Islet precursor cell (in vitro differentiated cells): ENCODE measurements around the gene SSTR3.

Experiments
- DNase-seq: peaks from one replicate; pipeline ENCODE4 v3.0.0-alpha.2; 2018

Gene SSTR3

DNA sequence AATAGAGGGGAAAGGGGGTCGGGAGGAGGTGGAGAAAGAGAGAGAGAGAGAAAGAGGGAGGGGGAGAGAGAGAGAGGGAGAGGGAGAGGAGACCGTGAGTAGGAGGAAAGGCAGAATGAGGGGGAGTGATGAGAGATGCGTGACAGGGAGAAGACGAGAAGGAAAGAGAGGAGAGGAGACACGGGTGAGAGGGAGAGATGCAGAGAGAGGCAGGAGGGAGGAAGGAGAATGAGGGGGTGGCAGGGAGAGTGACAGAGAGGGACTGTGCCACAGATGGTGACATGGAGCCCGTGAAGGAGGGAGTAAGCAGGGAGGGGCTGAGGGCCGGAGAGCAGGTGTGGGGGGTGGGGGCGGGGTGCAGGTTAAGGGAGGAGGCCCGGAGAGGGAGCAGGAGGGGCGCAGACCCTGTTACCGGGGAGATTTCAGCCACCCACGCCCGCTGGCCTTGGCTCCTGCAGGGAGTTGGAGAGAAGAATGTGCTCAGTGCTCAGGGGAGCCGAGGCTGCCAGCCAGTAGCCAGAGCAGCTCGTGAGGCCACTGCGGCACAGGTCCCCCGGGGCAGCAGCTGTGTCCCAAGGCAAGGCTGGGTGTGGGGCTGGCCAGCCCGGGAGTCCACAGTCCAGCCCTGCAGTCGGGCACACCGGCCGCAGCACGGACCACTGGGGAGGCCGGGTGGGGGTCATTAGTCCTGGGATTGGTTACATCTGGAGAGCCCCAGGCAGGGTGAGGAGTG lies at the start of gene SSTR3:
Gene SSTR3, minus strand, starts transcription at position 304 of the 733 bp plus-strand sequence. CDS start 4,674 bp downstream, outside the sequence.
- no peak for DNase-seq

DNA sequence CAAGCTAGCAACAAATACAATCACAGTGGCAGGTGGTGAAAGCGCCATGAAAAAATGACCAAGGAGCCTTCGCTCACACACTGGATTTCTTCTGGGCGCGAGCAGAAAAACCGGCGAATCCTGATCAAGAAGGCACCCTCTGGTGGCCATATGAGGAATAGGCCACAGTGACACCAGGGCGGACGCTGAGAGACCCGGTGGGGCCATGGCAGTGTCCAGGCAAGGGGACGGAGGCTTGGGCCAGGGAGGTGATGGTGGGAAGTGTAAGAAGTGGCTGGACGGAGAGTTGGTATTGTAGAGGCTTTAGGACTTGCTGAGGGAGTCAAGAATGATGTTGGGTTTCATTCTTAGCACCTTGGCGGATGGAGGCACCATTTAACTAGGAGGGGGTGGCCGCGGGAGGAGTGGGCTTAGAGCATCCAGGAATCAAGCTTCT lies 48.6 kb upstream of the SSTR3 start:
- peak; percentile 81 for DNase-seq

DNA sequence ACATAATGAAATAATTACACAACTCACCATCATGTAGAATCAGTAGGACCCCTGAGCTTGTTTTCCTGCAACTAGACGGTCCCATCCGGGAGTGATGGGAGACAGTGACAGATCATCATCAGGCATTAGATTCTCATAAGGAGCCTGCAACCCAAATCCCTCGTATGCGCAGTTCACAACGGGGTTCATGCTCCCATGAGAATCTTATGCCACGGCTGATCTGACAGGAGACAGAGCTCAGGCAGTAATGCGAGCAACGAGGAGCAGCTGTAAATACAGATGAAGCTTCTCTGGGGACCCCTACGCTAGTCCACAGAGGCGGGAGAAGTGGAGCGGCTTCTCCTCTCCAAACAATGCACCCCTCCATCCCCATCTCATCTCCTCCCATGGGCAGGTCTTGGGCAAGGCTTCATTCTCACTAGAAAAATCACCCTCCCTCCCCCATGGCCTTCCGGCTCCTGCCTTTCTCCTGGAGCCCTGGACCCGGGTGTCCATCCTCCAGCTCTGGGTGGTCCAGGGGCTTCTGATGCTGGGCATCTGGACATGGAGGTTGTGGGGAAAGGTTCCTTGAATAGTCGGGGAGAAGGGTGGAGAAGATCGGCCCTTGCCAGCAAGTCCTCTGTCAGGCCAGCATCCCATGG lies 48.0 kb upstream of the SSTR3 start:
- peak; percentile 36 for DNase-seq

DNA sequence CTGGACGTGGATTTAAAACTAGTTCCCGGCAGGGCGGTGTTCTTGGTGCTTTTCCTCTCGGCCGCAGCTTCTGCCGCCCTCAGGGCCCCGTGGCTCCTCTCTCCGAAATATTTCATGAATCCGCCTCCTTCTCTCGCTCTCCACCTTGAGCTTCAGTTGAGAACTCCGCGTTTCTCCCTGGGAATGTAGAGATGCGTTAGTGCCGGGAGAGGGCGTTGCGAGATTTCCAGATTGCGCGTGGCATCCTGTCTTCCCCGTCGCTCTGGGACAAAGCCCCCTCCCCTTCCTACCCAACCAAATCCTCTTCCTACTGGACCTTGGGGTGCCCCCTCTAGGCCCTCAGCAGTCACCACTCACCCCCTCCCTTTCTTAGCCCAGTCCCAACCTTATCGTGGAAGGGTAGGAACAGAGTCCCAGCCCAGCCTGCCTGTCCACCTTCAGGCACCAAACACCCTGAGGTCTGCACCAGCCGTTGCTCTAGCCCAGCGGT lies 47.3 kb upstream of the SSTR3 start:
- peak; percentile 88 for DNase-seq

DNA sequence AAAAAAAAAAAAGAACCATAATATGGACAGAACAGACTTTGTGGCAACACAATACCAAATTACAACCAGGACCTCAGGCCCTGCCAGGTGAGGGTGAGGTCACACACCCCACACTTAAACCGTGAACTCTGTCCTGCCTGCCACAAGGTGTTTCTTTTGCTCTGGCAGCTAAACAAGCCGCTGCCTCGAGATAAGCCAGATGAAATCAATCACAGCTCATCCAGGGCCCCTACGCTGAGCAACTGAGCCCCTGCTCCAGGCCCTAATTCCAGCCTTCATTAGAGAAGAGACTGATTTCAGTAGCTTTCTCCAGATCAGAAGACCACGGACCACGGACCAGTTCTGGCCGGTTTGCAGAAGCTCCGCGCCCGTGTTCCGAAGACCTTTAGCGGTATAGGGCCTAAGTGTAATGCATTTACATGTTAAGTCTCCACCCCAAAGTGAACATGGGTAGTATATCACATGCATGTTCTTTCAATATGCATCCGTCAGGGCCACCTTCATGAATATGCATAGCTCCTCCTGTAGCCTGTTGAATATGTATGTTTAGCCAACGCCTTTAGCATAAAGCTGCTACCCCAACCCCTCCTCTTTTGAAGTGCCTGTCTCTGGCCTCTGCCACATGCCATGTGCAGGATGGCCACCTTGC lies 46.6 kb upstream of the SSTR3 start:
- peak; percentile 45 for DNase-seq

DNA sequence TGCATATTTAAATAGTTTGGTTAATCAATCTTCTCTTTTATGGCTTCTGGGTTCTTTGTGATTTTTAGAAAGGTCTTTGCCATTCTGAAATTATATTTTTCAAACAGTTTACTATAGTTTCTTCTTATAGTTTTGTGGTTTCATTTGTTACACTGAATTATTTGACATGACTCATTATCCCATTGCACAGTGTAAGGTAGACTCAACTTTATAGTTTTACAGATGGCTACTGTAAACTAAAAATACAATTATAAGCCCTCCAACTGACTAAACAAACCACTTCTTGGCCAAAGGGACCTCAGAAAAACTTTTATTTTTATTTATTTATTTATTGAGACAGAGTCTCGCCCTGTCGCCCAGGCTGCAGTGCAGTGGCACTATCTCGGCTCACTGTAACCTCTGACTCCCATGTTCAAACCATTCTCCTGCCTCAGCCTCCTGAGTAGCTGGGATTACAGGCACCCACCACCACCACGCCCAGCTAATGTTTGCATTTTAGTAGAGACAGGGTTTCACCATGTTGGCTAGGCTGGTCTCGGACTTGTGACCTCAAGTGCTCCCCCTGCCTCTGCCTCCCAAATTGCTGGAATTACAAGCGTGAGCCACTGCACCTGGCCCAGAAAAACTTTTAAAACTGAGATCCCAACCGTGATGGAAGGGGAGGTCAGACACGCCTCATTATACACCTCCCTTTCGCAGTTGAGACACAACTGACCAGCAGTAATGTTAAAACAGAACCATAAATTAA lies 45.9 kb upstream of the SSTR3 start:
- peak; percentile 40 for DNase-seq

DNA sequence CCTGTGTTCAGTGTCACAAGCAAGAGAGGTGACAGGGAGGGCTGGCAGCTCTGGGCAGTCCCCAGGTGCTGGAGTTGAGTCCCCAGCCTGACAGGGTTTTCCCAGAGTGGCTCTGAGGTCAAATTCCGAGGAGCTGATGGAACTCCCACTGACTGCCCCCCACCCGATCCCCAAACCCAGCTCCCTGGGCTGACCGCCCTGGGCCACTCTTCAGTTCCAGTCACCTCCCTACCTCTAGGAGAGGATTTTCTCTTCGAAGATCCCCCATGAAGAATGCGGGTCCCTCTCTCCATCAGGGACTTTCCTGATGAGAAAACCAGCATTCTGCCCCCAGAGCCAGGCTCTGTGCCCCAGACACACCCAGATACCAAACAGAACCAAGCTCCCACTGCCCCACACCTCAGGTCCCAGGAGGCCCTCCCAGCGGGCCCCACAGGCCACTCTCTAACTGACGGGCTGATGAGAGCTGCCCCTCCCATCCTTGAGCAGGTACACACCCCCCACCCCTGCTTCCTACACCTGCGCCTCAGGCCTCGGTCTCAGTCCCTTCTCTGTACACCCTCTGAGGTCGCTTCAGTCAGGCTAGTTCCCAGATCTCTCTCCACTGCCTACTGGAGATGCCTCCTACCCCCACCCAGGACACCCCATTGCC lies 43.9 kb upstream of the SSTR3 start:
- peak; percentile 42 for DNase-seq

DNA sequence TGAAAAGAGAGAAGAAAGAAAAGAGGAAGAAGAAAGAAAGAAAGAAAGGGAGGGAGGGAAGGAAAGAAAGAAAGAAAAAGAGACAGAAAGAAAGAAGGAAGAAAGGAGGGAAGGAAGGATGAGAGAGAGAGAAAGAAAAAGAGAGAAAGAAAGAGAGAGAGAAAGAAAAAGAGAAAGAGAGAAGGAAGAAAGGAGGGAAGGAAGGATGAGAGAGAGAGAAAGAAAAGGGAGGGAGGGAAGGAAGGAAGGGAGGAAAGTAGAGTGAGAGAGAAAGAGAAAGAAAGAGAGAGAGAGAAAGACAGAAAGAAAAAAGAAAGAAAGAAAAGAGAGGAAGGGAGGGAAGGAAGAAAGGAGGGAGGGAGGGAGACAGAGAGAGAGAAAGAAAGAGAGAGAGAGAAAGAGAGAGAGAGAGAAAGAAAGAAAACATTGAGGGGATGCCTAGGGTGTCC lies 43.3 kb upstream of the SSTR3 start:
- no peak for DNase-seq

DNA sequence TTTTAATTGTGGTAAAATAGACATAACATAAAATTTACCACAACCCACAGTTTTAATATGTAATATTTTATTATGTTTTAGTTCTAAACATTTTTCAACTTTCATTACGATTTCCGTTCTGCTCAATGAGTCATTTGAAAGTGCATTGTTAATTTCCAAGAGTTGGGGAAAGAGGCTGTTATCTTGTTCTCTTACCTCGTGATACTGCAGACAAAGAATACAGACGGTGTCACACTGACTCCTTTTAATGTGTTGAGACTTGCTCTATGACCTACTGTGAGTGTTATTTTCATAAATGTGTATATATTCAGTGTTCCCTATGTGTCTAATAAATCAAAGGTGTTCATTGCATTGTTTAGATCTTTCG lies 42.6 kb upstream of the SSTR3 start:
- DNase-seq: no peak

DNA sequence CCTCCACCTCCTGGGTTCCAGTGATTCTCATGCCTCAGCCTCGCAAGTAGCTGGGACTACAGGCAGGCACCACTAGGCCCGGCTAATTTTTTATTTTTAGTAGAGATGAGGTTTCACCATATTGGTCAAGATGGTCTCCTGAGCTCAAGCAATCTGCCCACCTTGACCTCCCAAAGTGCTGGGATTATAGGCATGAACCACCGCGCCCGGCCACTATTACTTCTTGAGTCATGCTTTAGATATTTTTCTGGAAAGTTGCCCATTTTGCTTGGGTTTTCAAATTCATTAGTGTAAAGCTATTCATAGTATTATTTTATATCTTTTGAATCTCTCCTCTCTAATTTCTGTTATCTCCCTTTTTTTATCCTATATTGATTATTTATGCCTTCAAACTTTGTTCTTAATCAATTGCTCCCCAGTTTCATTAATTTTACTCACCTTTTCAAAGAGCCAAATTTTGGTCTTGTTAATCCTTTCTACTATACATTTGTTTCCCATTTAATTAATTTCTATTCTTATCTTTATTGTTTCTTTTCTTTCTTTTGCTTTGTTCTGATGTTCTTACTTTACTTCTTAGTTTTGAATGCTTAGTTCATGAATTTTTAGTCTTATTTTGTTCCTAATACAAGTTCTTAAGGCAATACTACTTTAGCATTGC lies 42.1 kb upstream of the SSTR3 start:
- DNase-seq: peak; percentile 30

DNA sequence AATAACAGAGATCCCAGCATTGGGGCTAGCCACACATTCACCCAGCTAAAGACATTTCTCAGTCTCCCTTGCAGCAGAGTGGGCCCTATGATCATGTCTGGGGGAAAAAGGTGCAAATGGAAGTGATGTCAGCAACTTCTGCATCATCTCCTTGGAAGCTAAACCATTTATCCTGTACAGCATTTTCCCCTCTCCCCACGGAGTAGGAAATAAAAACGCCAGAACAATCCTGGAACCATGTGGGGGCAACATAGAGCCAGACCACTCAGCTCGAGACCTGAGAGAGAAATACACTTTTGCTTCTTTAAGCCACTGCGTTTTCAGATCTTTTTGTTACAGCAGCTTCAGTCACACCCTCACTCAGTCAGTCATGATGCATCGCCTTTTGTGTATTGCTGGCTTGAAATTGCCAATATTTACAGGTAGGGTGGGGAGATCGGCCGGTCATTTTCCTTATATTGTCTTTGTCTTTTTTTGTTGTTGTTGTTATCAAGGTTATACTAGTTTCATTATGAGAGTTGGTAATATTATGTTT lies 40.9 kb upstream of the SSTR3 start:
- DNase-seq: peak; percentile 52

DNA sequence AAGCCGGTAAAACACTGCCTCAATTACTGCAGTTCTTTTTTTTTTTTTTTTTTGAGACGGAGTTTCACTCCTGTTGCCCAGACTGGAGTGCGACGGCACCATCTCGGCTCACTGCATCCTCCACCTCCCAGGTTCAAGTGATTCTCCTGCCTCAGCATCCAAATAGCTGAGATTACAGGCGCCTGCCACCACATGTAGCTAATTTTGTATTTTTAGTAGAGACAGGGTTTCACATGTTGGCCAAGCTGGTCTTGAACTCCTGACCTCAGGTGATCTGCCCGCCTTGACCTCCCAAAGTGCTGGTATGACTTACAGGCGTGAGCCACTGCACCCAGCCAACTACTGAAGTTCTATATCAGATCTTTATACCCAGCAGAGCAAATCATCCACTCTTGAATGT lies 39.6 kb upstream of the SSTR3 start:
- peak; percentile 20 for DNase-seq

DNA sequence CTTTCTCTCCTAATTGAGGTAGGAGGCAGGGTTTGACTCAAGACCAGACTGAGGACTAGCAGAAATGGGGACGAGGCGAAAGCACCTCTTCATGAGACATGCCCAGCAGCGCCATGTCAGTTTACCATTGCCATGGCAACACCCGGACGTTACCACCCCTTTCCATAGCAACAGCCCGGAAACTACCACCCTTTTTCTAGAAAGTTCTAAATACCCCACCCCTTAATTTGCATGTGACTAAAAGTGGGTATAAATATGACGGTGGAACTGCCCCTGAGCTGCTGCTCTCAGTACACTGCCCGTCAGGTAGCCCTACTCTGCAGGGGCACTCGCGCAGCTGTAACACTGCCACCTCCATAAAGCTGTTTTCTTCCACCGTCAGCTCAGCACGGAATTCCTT lies 37.7 kb upstream of the SSTR3 start:
- DNase-seq: peak; percentile 24

DNA sequence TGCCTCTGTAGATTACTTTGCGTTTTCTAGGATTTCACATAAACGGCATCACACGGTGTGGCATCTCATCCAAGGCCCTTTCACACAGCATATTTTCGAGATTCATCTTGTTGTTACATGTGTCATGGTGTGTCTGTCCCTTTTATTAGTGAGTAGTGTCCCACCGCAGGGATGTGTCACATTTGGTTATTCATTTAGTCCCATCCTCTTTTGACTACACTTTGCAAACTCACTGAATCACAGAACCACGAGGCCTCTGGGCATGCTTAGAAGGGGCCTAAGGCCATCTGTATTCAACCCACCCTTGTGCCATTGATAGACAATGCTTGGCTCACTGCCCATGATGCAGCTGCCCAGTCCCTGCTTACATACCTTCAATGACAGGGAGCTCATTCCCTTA lies 36.0 kb upstream of the SSTR3 start:
- peak; percentile 26 for DNase-seq

DNA sequence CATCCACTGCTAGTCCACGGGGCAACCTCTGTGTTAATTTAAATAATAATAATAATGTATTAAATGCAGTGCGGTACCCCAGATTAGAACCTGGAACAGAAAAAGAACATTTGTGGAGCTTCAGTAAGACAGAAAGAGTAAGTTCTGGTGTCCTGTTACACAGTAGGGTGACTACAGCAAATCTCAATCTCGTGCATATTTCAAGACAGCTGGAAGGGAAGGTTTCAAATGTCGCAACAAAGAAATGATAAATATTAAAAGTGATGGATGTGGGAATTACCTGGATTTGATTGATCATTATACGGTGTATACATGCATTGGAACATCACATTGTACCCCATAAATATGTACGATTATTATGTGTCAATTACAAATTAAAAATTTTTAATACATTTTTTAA lies 33.5 kb upstream of the SSTR3 start:
- DNase-seq: no peak

DNA sequence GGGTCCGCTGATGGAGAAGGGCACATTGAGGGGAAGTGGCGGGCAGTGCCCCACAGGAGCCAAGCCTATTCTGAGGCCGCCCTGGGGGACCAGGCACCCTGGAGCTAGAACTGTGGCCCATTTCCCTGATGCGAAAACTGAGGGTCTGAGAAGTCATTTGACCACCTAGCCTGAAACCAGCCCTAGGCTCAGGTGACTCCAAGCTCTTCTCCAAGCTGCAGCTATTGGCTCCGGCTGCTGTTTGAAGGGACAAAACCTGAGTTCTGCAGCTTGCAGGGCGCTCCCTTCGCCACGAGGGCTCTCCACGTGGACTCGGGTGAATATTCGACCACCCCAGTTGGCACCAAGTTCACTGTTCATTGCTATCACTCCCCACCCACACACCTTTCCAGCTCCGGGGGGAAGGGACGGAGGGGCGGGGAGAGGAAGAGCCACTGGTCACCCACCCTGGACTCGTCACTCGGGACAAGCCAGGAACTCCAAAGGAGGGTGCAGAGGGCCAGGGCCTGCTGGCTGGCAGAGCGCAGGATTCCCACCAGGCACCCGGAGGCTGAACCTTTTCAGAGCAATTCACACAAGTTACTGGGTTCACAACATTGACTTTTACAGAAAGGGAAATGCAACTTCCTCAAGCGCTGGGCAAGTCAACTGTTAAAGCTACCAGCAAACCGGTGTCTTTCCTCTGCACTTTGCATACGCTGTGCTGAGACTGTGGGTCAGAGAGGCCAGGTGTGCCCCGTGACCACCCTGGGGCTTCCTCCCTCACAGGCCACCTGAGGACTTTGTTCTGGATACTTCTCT lies 32.8 kb upstream of the SSTR3 start:
- peak; percentile 43 for DNase-seq

DNA sequence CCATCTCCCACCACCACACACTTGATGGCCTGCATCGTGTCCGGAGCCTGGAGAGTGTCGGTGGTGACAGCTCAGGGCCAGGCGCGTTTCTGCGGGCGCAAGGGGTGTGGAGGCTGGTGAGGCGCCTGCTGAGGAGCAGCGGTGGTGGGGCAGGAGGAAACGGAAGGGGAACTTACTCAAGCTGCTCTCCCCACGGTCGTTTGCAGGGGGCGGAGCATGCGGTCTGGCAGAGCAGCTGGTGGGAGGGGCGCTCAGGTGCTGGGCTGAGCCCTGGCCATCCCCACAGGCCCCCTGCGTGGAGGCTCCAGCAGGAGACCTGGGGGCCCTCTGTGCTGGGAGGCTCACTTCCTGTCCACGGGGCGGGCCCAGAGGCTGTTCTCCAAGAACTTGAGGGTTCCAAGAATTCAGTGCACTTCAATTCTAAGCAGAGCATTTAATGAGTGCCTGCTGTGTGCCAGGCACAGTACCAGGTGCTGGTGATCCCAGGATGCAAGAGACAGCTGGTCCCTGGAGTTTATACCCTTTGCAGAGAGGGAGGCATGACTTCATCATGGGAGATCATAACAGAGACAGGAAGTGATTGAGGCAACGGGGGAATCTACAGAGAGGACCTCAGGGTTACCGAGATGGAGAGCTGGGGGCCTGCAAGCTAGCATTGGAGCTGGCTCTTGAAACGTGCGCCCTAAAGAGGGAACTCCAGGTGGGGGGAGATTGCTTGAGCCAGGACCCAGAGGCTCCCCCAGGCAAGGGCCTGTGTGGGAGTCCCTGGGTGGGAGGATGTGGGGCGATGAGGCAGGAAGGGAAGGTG lies 32.0 kb upstream of the SSTR3 start, which contains the start of gene RAC2:
Gene RAC2, minus strand, starts transcription at position 156 of the 808 bp plus-strand sequence. Its CDS starts 121 bp downstream, at position 35.
- peak; percentile 77 for DNase-seq

DNA sequence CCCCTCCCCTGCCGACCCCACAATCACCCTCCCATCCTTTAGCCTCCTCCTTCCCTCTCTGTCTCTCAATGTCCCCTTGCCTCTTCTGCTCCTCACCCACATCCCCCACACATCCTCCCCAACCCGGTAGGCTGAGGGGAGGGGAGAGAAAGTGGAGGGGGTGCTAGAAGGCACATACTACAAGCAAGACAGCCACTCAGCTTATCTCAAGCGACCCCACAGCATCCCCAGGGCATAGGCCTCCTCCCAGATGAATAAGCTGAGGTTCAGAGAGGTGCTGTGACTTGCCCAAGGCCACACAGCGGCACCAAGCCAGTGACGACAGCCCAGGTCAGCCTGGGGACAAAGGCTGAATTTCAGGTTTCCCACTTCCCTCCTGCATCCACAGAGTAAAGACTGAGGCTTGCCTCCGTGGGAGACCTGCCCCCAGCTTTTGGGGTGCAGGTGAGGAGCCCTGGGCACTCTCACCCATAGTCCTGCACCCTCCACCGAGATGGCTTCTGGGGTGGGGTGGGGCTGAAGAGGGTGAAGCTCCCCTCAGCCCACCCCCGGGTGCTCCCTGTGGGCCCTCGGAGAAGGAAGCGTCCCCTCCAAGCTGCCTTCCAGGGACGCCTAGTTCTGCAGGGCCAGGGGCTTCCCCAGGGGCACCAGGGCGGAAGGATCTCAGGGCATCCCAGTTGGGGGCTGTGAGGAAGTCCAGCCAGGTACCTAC lies 31.3 kb upstream of the SSTR3 start:
- DNase-seq: no peak

DNA sequence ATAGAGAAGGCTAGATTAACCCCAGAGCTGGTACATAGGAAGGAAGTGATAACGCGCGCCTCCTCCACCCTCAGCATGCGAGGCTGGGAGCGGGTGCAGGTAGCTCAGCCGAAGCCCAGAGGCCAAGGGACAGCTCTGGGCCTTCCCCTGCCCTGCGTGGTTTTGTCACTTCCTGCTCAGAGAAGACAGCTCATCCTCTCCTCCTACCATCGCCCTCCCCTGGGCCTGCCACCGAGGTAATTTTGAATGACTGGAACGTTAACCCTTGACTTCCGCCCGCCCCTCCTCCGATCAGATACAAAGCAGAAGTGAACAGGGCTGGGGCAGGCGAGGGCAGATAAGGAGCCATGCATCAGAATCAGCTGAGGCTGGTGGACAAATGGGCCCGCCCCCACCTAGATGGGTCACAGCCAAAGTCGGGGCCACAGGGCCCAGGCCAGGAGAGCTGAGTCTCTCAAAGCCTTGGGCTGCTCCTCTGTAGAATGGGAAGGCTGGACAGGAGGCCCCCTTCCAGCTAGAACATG lies 30.2 kb upstream of the SSTR3 start:
- peak; percentile 84 for DNase-seq
